GM23338 (cell line): Measurements from ENCODE around the gene CDC16.

Experiments
- CTCF ChIP-seq, 2 experiments: fragments of 200-600 bp in 1 of 2; sonication (generic) in 1 of 2; conservative IDR thresholded peaks; 2 replicates each; pipeline versions ENCODE4 v1.5.1 to v1.6.1; 2016 to 2017; ENCODE audit warnings: antibody characterized with exemption in 2 of 2, low read depth in 2 of 2, mild to moderate bottlenecking in 2 of 2, moderate library complexity in 1 of 2
- EZH2 ChIP-seq: fragments of 200-600 bp; sonication (generic); IDR thresholded peaks from one replicate; pipeline ENCODE4 v1.8.0; 2017; ENCODE audit warnings: antibody characterized with exemption, mild to moderate bottlenecking, low read depth; ENCODE audit not compliant: unreplicated experiment
- EZH2phosphoT487 ChIP-seq: fragments of 200-600 bp; sonication (generic); IDR thresholded peaks from one replicate; pipeline ENCODE4 v1.8.1; 2018; ENCODE audit warnings: antibody characterized with exemption; ENCODE audit not compliant: unreplicated experiment
- POLR2AphosphoS5 ChIP-seq: IDR thresholded peaks from 2 replicates; pipeline ENCODE4 v1.6.1; 2016; ENCODE audit warnings: antibody characterized with exemption, low read depth
- REST ChIP-seq: IDR thresholded peaks from one replicate; pipeline ENCODE4 v1.6.1; 2018; ENCODE audit warnings: antibody characterized with exemption; ENCODE audit not compliant: unreplicated experiment

- no peak for TF ChIP-seq CTCF (conservative IDR thresholded peaks at IDR 0.05; ENCODE audit: low read depth in 2 of 2)
- no peak for TF ChIP-seq EZH2phosphoT487
- no peak for TF ChIP-seq EZH2
- TF ChIP-seq REST: no peak
- TF ChIP-seq POLR2AphosphoS5: no peak
Measured at GRCh38 chr13:114203536-114203935, 31.2 kb upstream of the CDC16 start.
